Measurements from ENCODE around the gene RMND5B.
"Not testable (repeated sequence)": the region's sequence is repeated elsewhere in the genome, so short reads cannot be mapped to it uniquely, and the experiment has no call there.

RMND5B gene

DNA sequence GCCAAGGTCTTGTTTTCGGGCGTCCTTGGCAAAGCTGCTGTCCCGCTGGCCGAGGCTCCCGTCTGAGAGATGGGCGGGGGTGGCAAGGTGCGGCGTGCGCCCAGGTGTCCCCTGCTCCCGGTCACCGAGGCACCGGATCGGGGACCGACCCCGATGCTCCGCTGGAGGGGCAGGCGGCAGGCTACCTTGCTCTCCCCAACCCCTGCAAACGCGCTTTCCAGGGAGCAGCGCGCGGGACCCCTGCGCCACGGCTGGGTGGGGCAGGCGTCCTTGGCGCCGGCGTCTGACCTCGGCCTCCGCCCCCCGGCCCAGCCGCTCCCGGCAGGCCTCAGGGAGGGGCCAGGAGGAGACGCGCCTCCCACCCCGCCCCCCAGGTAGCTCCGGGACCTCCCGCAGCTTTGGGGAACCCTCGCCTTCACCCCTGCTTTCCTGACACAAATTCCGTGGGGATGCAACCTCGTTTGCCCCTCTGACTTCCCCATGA is 16.9 kb upstream of the RMND5B start:
- no peak for DNase-seq (ENCODE audit: low spot score)

GRCh38 chr5:178114325-178115135 is 16.3 kb upstream of the RMND5B start:
- no peak for DNase-seq (ENCODE audit: low spot score)

DNA sequence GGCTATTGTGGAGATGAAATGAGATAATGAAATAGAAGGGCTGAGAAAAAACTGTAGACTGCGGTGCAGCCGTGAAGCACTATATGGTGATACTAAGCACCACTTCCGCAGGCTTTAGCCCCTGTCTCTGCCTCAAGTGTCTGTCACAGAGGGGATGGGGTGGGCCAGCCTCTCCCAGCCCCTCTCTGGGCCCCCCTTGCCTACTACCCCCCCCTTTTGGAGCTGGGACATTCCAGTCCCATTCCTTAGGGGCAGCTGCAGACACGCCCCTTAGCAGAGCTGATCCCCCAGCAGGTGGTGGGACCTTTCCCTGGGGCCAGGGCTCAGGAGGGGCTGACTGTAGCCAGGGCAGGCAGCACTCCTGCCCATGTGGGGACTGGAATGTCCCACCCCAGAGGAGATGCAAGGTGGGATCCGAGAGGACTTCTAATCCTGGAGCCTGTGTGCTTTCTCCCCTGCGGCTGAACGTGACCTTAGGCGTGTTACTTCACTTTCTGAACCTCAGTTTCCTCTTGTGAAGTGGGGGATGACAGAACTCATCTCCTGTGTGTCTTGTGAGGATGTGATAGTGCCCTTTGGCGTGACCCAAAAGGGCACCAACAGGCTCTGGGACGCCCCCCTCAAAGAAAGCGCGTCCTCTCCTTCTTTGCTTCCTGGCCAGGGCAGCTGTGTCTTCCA is 15.5 kb upstream of the RMND5B start:
- DNase-seq (ENCODE audit: low spot score): no peak

DNA sequence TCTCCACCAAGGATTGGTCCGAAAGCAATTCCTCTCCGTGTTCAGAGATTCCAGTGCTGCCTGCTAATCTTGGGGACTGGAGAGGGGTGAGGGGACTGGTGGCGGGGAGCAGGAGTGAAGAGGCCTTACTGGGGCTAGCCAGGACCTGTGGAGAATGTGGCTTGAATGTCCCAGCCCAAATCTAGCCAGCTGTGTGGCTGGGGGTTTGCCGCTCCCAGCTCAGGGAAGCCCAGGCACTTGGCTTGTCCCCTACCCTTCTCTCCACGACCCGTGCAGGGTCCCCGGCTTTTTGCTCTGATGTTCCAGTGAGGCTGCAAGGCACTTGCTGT is 15.0 kb upstream of the RMND5B start:
- DNase-seq (ENCODE audit: low spot score): no peak

GRCh38 chr5:178116143-178116885 is 14.5 kb upstream of the RMND5B start:
- DNase-seq (ENCODE audit: low spot score): no peak

GRCh38 chr5:178117923-178118701 is 12.7 kb upstream of the RMND5B start:
- no peak for DNase-seq (ENCODE audit: low spot score)

GRCh38 chr5:178119915-178120606 is 10.8 kb upstream of the RMND5B start:
- DNase-seq (ENCODE audit: low spot score): no peak

- DNase-seq (ENCODE audit: low spot score): peak; percentile 89
Observed at GRCh38 chr5:178120607-178121357, 10.0 kb upstream of the RMND5B start.

DNA sequence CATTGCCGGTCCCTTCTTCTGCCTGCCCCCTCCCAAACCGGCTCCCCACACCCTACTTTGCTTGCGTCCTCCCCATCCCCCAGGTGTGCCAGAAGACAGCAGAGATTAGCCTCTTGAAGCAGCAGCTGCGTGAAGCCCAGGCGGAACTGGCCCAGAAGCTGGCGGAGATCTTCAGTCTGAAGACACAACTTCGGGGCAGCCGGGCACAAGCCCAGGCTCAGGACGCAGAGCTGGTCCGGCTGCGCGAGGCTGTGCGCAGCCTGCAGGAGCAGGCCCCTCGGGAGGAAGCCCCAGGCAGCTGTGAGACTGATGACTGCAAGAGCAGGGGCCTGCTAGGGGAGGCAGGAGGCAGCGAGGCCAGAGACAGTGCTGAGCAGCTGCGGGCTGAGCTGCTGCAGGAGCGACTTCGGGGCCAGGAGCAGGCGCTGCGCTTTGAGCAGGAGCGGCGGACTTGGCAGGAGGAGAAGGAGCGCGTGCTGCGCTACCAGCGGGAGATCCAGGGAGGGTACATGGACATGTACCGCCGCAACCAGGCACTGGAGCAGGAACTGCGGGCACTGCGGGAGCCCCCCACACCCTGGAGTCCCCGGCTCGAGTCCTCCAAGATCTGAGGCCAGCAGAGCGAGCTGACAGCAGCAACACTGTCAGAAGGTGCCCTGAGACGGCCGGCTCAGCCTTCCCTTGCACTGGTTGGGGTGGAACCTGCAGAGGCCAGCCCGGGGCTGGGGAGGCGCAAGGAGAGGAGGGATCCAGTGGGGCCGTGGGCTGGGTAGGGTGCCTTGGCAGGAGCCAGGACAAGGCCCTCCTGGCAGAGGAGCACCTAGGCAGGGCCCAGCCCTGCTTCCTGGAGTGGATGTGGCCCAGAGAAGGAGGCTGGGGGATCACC is 9.2 kb upstream of the RMND5B start:
- DNase-seq (ENCODE audit: low spot score): no peak

- no peak for DNase-seq (ENCODE audit: low spot score)
Observed at GRCh38 chr5:178122346-178122745, 8.5 kb upstream of the RMND5B start.

DNA sequence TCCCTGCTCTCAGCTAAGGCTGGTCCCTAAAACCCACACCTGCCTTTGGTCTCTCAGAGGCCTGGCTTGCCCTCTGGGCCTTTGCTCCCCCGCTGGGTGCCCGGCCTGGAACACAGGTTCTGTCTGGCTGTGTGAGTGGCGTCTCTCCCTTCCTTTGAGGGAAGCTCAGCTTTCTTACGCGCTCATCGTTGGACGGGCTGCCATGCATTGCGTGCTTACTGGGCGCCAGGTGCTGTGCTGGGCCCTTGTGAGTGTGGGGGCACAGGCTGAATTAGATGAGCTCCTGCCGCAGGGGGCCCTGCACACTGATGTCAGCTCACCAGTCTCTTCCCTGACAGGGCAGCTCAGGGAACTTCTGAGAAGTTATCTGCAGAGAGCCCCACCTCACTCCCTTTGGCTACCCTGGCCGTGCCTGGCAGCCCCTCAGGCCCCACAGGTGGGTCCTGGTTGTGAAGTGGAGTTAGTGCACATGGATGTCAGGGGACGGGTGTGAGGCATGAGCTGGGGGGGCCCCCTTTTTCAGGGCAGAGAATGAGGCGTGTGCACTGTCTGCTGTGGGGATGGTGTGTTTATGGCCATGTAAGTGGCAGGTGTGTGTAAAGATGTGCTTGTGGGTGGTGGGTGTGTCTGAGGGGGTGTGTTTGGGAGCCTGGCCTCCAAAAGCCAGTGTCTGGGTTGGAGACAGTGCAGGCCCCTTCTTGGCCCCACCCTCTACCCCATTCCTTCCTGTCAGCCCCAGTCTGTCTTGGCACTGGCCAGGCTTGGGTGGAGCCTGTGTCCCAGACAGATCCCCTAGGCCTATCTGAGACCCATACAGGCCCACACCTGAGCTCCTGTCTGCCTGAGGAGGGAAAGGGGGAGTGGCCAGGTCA is 7.5 kb upstream of the RMND5B start:
- no peak for DNase-seq (ENCODE audit: low spot score)

DNA sequence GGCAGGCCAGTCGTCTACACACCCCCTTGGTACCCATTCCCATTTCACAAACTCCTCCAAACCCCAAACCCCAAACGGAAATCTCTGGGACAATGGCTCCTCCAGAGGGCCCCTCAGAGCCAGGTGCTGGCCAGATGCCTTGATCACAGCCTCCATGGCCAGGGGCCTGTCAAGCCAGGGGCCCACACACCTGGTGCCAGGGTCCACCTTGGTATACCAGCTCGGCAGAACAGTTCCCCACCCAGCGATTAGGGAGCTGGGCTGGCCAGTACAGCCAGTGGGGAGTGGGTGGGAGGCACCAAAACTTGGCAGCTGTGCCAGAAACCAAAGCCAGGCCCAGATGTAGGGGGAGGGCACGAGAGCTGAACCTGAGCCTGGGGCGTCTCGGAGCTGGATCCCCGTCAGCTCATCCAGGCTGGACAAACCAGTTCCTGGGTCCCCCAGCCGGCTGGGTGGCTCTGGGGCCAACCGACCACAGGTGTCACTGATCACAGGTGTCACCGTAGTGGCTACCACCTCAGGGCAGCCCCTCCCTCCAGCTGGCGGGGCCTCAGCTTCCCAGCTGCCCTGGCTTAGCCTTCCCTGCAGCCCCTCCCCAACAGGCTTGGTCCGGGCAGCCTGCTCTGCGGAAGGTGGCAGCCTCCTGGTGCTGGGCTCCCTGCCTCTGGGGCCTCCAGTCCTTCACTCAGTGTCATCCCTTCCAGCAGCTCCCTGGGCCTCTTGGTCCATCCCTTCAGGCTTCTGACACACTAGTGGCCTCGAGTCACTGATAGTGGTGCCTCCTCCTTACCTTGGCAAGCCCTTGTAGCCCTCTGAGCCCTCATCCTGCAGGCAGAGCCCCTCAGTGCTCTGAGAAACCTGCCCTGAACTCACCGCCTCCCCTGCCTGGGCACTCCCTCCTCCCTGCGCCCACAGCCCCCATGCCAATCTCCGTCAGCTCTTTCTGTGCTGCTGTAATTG is 6.6 kb upstream of the RMND5B start:
- no peak for DNase-seq (ENCODE audit: low spot score)

GRCh38 chr5:178125253-178125906 is 5.4 kb upstream of the RMND5B start:
- DNase-seq (ENCODE audit: low spot score): no peak

DNA sequence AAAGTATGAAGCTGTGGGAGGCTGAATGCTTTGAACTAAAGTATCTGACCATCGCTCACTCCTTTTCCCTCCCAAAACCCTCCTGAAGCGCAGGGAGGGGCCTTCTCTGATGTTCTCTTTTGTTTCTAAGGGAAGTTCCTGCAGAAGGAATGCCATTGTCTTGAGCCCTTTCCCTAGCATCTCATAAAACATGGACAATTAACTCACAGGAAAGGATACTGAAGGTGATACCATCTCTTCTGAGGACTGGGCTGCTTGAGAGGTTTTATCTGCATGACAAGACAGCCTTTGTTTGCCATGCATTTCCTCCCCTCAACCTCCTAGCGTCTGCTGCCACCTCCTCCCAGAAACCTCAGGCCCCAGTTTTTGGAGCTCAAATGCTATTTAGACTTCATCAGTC is 4.3 kb upstream of the RMND5B start:
- no peak for DNase-seq (ENCODE audit: low spot score)

DNA sequence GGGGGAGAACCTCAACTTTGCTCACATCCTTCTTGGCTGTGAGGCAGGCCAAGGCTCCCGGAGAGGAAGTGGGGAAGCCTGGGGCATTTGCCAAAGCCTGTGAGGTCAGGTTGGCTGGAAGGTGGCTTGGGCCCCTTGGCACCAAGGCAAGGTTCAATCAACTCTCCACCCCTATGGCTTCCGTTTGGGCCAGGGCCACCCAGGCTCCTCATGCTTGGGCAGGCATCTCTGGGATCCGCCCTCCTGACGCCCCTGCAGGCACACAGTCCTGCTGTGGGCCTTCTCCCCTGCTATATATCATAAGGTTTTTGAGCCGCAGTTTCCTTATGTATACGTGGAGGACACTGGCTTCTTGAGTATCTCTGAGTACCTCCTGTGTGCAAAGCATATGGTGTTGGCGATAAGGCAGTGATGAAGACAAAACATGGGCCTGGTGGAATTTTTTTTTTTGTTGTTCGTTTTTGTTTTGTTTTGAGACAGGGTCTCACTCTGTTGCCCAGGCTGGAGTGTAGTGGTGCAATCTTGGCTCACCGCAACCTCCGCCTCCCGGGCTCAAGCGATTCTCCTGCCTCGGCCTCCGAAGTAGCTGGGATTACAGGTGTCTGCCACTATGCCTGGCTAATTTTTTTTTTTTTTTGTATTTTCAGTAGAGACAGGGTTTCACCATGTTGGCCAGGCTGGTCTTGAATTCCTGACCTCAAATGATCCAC is 3.4 kb upstream of the RMND5B start:
- not testable (repeated sequence) for DNase-seq (ENCODE audit: low spot score)

DNA sequence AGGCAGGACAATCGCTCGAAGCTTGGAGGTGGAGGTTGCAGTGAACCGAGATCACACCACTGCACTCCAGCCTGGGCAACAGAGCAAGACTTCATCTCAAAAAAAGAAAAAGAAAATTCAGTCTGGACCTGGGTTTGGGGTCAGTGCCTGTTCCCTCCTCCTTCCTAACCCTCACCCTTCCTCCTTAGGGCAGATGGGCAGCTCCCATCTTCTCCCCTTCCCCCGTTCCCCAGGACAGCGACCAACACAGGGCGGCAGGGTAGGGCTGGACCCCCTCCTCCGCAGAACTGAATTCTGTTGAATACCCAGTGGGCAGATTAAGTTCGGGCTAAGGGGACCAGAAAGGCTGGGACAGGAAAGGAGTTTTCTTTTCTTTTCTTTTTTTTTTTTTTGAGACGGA is 1.5 kb upstream of the RMND5B start:
- no peak for DNase-seq (ENCODE audit: low spot score)

Measured in D341Med (cell line).